Ovary (tissue), 9 donors: Measurements from ENCODE around the gene USP25. TPM values are rescaled to one million over a fixed set of nuclear protein-coding genes. Genes with fewer than 3 reads are reported as not detected.

Experiments used
- DNase-seq, 5 donors: peaks; one replicate each; pipeline ENCODE4 v3.0.0-alpha.2; 2019 to 2020
- H3K27ac ChIP-seq, 2 donors: fragments of 200-600 bp; one replicate each; pipeline versions ENCODE4 v1.5.1 to v1.8.0; 2019 to 2022
- H3K27me3 ChIP-seq: fragments of 200-600 bp; one replicate; pipeline ENCODE4 v1.8.0; 2022
- H3K36me3 ChIP-seq: fragments of 200-600 bp; sonication (generic); one replicate; pipeline ENCODE4 v1.5.1; 2019
- H3K4me1 ChIP-seq: one replicate; pipeline ENCODE4 v1.8.1; 2013; ENCODE audit warnings: mild to moderate bottlenecking, moderate library complexity; ENCODE audit not compliant: insufficient read depth
- H3K4me3 ChIP-seq: fragments of 200-600 bp; sonication (generic); one replicate; pipeline ENCODE4 v1.5.1; 2017
- H3K9me3 ChIP-seq, 2 donors: fragments of 200-600 bp in 1 of 2; sonication (generic) in 1 of 2; one replicate each; pipeline versions ENCODE4 v1.5.1 to v1.8.1; 2013 to 2019; ENCODE audit warnings: mild to moderate bottlenecking in 1 of 2, moderate library complexity in 1 of 2
- EP300 ChIP-seq: sonication (generic); formaldehyde crosslinking; IDR thresholded peaks from one replicate; pipeline ENCODE4 v1.6.1; 2017; ENCODE audit warnings: antibody characterized with exemption
- POLR2A ChIP-seq: fragments of 450-650 bp; IDR thresholded peaks from one replicate; pipeline ENCODE4 v1.6.1; 2017; ENCODE audit warnings: antibody characterized with exemption, mild to moderate bottlenecking, moderate library complexity
- WGBS, 3 donors: extraction: QIAGEN DNeasy Blood & Tissue Kit in 1 of 3; methylation state at CpG; one replicate each; pipeline versions ENCODE4 v1.1.5 to v1.1.7; 2013 to 2017; 5-methylcytosine and 5-hydroxymethylcytosine counted together
- intact Hi-C, 4 donors: fragments of 100-400 bp; cut with DNase I; formaldehyde crosslinking; loops; one replicate each; pipeline versions ENCODE4 v1.11.0 to v1.15.1; 2022 to 2023
- polyA plus RNA-seq, 2 donors: library from polyadenylated mRNA; stranded (reverse); fragments of 200-250 nt in 1 of 2; fragments of 350-450 nt in 1 of 2; fragmentation: Illumina TruSeq in 1 of 2; extraction: RNeasy Lipid Tissue Mini Kit (QIAGEN cat#74804) in 1 of 2; gene quantifications; one replicate each; pipeline ENCODE4 v1.2.3, GENCODE V29; 2013 to 2014
- total RNA-seq, 7 donors: library from RNA; depleted of rRNA in 2 of 7; stranded (reverse); fragments of >200 nt in 2 of 7; fragmentation: NEBNext Ultra II Directional in 3 of 7; extraction: Animal tissue kit (Norgen Biotek cat#: 25700) in 3 of 7; gene quantifications; one replicate each; pipeline versions ENCODE4 v1.1.0 to v1.2.4, GENCODE V29; 2016 to 2023
- TF ChIP-seq, protein P1 (sequence below), 3 donors: fragments of 450-650 bp in 2 of 3; fragments of 200-600 bp in 1 of 3; IDR thresholded peaks; one replicate each; pipeline versions ENCODE4 v1.5.1 to v1.8.0; 2016 to 2022; ENCODE audit warnings: antibody characterized with exemption in 3 of 3, mild to moderate bottlenecking in 1 of 3
- donor health status: DM: no; HTN: no; CAD: no; lungs with moderate emphysema.
- donor health status: DM: no; HTN: no; CAD: no.
- donor health status: Bipolar disorder and iron deficiency.
- donor health status: DM: yes; HTN: yes; CAD: no.
- donor health status: DM: no; HTN: no; CAD: no.
- donor health status: DM: yes; HTN: yes; CAD: no.

The USP25 gene
- total and polyA plus RNA-seq, 9 donors: 11.9 to 40.8 (median 34.9) TPM

DNA sequence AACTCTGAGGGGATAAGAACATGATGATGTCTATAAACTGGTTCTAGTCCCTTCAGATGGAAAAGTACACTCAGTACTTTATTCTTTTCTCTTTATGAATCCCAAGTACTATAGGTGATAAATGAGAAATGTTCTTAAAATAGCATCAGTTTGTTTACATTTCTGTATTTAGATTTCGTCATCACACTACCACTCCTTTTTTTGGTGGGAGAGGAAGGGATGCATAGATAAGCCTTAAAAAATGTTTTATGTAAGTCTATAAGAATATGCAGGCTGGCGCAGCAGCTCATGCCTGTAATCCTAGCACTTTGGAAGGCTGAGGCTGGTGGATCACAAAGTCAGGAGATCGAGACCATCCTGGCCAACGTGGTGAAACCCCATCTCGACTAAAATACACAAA lies 144.8 kb downstream of the USP25 start:
- no peaks in the 10 kb centered on the region for H3K4me1 ChIP-seq
- DNase-seq: no peak
- H3K4me3 ChIP-seq: no peak overlapping the region
- H3K9me3 ChIP-seq: no peaks in the 10 kb centered on the region
- no peak for TF ChIP-seq EP300
- TF ChIP-seq, protein P1, sequence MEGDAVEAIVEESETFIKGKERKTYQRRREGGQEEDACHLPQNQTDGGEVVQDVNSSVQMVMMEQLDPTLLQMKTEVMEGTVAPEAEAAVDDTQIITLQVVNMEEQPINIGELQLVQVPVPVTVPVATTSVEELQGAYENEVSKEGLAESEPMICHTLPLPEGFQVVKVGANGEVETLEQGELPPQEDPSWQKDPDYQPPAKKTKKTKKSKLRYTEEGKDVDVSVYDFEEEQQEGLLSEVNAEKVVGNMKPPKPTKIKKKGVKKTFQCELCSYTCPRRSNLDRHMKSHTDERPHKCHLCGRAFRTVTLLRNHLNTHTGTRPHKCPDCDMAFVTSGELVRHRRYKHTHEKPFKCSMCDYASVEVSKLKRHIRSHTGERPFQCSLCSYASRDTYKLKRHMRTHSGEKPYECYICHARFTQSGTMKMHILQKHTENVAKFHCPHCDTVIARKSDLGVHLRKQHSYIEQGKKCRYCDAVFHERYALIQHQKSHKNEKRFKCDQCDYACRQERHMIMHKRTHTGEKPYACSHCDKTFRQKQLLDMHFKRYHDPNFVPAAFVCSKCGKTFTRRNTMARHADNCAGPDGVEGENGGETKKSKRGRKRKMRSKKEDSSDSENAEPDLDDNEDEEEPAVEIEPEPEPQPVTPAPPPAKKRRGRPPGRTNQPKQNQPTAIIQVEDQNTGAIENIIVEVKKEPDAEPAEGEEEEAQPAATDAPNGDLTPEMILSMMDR (IDR thresholded peaks at IDR 0.05): no peak
- no peaks in the 10 kb centered on the region for H3K27me3 ChIP-seq
- H3K27ac ChIP-seq: no peak overlapping the region
- intact Hi-C loops: no loop called here
- WGBS, 3 donors: 89 to 92% (median 92%) methylated on average over 5 of the region's 5 CpGs
- H3K36me3 ChIP-seq: no peaks in the 10 kb centered on the region

DNA sequence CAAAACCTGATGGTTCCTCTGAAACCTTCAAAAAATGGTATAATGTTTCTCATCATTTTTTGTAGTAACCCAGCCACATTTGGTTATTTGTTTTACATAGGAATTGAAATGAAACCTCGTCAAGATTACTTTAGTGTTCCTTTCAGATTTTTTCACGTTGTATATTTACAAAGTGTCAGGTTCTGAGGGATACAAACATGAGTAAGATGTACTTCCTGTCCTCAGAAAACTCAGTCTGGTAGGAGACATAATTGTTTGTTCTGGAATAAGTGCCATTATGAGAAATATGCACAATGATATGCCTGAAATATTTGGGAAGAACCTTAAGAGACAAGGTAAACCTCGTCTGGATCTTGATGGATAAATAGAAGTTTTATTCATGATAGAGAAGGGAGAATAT lies 145.5 kb downstream of the USP25 start:
- H3K9me3 ChIP-seq: no peaks in the 10 kb centered on the region
- no peaks in the 10 kb centered on the region for H3K36me3 ChIP-seq

GRCh38 chr21:15893902-15894301 lies 164.1 kb downstream of the USP25 start:
- 75 to 86% (median 75%) methylated on average over 4 of the region's 4 CpGs for WGBS, 3 donors
- intact Hi-C loops: no loop called here
- TF ChIP-seq POLR2A: no peak
- TF ChIP-seq, protein P1 (IDR thresholded peaks at IDR 0.05): no peak
- no peak for TF ChIP-seq EP300

More for the DNA sequence above, 145.5 kb downstream of the USP25 start:
- Histone ChIP-seq H3K27ac (no peak overlapping the region), H3K27me3 (no peaks in the 10 kb centered on the region), H3K4me3 (no peak overlapping the region), H3K4me1 (no peaks in the 10 kb centered on the region)
- TF ChIP-seq EP300 (no peak), POLR2A (no peak)
- TF ChIP-seq, protein P1 (IDR thresholded peaks at IDR 0.05): no peak
- intact Hi-C loops: no loop called here
- 92 to 94% (median 93%) methylated on average over 3 of the region's 3 CpGs for WGBS, 3 donors
- DNase-seq: no peak

DNA sequence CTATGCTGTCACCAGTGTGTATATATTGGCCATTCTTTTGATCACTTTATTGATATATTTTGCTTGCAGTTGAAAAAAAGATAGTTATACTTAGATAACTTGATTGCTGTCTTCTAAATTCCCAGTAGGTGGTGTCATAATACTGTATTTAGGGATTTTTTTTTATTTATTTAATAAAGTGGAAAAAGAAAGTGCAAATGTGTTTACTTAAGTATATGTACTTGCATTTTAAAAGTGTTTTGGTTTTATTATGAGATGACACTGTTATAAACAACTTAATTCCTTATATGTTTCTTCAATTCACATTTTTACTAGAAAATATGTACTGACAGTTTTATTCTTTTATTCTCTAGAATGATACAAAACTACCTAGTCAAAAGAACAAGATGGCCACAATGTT lies 164.8 kb downstream of the USP25 start:
- Histone ChIP-seq H3K4me3 (no peak overlapping the region), H3K9me3 (no peaks in the 10 kb centered on the region), H3K27me3 (no peaks in the 10 kb centered on the region), H3K27ac (no peak overlapping the region), H3K4me1 (peaks cover 4% of the 10 kb centered on the region), H3K36me3 (no peaks in the 10 kb centered on the region)
- intact Hi-C loops: no loop called here
- DNase-seq: no peak
- TF ChIP-seq POLR2A: no peak
- TF ChIP-seq, protein P1 (IDR thresholded peaks at IDR 0.05): peak in 1 of 3 donors; percentile 41

More at GRCh38 chr21:15893902-15894301, 164.1 kb downstream of the USP25 start:
- H3K27me3 ChIP-seq: no peaks in the 10 kb centered on the region
- H3K27ac ChIP-seq: no peak overlapping the region
- H3K4me1 ChIP-seq: peaks cover 4% of the 10 kb centered on the region
- H3K9me3 ChIP-seq: no peaks in the 10 kb centered on the region
- no peaks in the 10 kb centered on the region for H3K36me3 ChIP-seq
- no peak overlapping the region for H3K4me3 ChIP-seq
- no peak for DNase-seq
